HG03439 (cell line): Measurements from ENCODE around the gene KRT79.
"Not testable (repeated sequence)": the region's sequence is repeated elsewhere in the genome, so short reads cannot be mapped to it uniquely, and the experiment has no call there.

Experiments
- ATAC-seq: cut with Tn5 transposase; IDR thresholded peaks from one replicate; pipeline ENCODE4 v1.9.1; 2021; ENCODE audit warnings: mild to moderate bottlenecking, moderate library complexity; ENCODE audit not compliant: unreplicated experiment

KRT79 gene

GRCh38 chr12:52807544-52808470 is 26.3 kb downstream of the KRT79 start:
- ATAC-seq = no peak

- no peak for ATAC-seq
These were observed 27.1 kb downstream of the KRT79 start for GRCh38 chr12:52806821-52807543.

GRCh38 chr12:52806169-52806811 is 27.8 kb downstream of the KRT79 start:
- ATAC-seq = no peak

- ATAC-seq = no peak
These were observed 28.4 kb downstream of the KRT79 start for GRCh38 chr12:52805739-52806138.

GRCh38 chr12:52805000-52805399 is 29.1 kb downstream of the KRT79 start:
- ATAC-seq = no peak

- no peak for ATAC-seq
These were observed 31.7 kb downstream of the KRT79 start for GRCh38 chr12:52802442-52802841.

GRCh38 chr12:52801773-52802172 is 32.3 kb downstream of the KRT79 start:
- no peak for ATAC-seq

- ATAC-seq = no peak
These were observed 33.7 kb downstream of the KRT79 start for GRCh38 chr12:52800259-52800917.

GRCh38 chr12:52799505-52800211 is 34.5 kb downstream of the KRT79 start:
- ATAC-seq = no peak

GRCh38 chr12:52798671-52799504 is 35.2 kb downstream of the KRT79 start:
- ATAC-seq = no peak

GRCh38 chr12:52798003-52798670 is 36.0 kb downstream of the KRT79 start:
- no peak for ATAC-seq

- ATAC-seq = no peak
These were observed 36.6 kb downstream of the KRT79 start for GRCh38 chr12:52797529-52797894.

GRCh38 chr12:52796839-52797528 is 37.1 kb downstream of the KRT79 start:
- no peak for ATAC-seq

GRCh38 chr12:52796429-52796794 is 37.7 kb downstream of the KRT79 start:
- no peak for ATAC-seq

GRCh38 chr12:52795694-52796428 is 38.2 kb downstream of the KRT79 start, which contains the start of gene KRT3:
KRT3 (minus strand) TSS chr12:52796117; CDS start chr12:52796042, 75 bp downstream.
- ATAC-seq = no peak

GRCh38 chr12:52795332-52795674 is 38.8 kb downstream of the KRT79 start:
- ATAC-seq = not testable (repeated sequence)

GRCh38 chr12:52794479-52795331 is 39.4 kb downstream of the KRT79 start:
- ATAC-seq = no peak
